Measurements from ENCODE around the gene ANKS1A. TPM values are rescaled to one million over a fixed set of nuclear protein-coding genes. Genes with fewer than 3 reads are reported as not detected.

Gene ANKS1A
- polyA plus RNA-seq, 1 of the 3 experiments (the other 2 are of a cell fraction): 7.6 TPM

DNA sequence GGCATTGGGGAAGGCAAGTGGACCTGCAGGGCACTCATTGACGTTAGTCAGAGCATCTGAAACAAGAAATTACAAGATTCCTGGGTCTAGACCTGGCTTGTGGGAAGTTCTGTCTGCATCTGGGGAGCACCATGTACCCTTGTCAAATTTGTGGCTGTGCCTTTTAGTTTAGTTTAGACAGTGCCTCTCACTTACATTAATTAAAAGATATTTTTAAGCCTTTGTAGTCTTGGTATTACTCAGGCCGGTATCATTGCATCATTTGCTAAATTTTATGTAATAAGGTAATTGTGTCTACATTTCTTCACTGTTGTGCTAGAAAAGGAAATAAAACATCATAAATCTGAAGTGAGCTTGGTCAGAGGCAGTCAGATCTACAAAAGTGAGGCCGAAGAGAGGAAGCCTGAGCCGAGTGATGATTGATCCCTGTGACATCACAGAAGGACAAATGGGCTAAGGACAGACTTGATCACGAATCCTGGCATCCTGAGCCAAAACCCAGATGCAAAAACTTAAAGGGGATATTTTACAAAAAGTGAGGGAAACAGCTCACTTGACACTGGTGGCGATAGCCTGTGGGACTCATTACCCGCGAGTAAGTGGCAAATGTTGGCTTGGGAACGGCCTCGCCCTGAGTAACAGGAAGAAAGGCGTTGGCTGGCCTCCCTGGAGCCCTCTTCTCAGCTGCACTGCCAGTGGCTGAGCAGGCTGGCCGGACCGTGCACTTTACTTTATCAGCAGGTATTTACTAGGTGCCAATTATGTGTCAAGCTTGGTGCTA is 145.5 kb downstream of the ANKS1A start:
- H3K4me2 ChIP-seq: no peak overlapping the region
- H3K9me3 ChIP-seq: no peaks in the 10 kb centered on the region
- H2AFZ ChIP-seq (ENCODE audit: low read depth): no peak overlapping the region
- H3F3A ChIP-seq (replicated peaks; ENCODE audit: insufficient read depth): no peaks in the 10 kb centered on the region
- H4K20me1 ChIP-seq (ENCODE audit: insufficient read depth): no peaks in the 10 kb centered on the region
- TF ChIP-seq YY1 (IDR thresholded peaks at IDR 0.05; ENCODE audit: low read depth) (no peak), PBX3 (IDR thresholded peaks at IDR 0.05) (no peak), TEAD4 (IDR thresholded peaks at IDR 0.05; ENCODE audit: borderline replicate concordance, insufficient read depth) (no peak), FOSL2 (IDR thresholded peaks at IDR 0.05; ENCODE audit: borderline replicate concordance, low read depth) (no peak), USF1 (IDR thresholded peaks at IDR 0.05; ENCODE audit: borderline replicate concordance, low read depth) (no peak), RFX5 (IDR thresholded peaks at IDR 0.05; ENCODE audit: low read length) (no peak)
- TF ChIP-seq, protein P1, sequence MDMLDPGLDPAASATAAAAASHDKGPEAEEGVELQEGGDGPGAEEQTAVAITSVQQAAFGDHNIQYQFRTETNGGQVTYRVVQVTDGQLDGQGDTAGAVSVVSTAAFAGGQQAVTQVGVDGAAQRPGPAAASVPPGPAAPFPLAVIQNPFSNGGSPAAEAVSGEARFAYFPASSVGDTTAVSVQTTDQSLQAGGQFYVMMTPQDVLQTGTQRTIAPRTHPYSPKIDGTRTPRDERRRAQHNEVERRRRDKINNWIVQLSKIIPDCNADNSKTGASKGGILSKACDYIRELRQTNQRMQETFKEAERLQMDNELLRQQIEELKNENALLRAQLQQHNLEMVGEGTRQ (IDR thresholded peaks at IDR 0.05; ENCODE audit: borderline replicate concordance, low read depth, low read length): no peak
- TF ChIP-seq, protein P2, sequence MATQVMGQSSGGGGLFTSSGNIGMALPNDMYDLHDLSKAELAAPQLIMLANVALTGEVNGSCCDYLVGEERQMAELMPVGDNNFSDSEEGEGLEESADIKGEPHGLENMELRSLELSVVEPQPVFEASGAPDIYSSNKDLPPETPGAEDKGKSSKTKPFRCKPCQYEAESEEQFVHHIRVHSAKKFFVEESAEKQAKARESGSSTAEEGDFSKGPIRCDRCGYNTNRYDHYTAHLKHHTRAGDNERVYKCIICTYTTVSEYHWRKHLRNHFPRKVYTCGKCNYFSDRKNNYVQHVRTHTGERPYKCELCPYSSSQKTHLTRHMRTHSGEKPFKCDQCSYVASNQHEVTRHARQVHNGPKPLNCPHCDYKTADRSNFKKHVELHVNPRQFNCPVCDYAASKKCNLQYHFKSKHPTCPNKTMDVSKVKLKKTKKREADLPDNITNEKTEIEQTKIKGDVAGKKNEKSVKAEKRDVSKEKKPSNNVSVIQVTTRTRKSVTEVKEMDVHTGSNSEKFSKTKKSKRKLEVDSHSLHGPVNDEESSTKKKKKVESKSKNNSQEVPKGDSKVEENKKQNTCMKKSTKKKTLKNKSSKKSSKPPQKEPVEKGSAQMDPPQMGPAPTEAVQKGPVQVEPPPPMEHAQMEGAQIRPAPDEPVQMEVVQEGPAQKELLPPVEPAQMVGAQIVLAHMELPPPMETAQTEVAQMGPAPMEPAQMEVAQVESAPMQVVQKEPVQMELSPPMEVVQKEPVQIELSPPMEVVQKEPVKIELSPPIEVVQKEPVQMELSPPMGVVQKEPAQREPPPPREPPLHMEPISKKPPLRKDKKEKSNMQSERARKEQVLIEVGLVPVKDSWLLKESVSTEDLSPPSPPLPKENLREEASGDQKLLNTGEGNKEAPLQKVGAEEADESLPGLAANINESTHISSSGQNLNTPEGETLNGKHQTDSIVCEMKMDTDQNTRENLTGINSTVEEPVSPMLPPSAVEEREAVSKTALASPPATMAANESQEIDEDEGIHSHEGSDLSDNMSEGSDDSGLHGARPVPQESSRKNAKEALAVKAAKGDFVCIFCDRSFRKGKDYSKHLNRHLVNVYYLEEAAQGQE (IDR thresholded peaks at IDR 0.05; ENCODE audit: low read depth, low read length): no peak
- H3K4me3 ChIP-seq (ENCODE audit: low read depth in 2 of 2, low read length in 1 of 2): no peak overlapping the region
- H3K27ac ChIP-seq (ENCODE audit: low read depth in 2 of 2, low read length in 1 of 2): no peak overlapping the region
- DNase-seq: no peak
- ChIA-PET POLR2A (no interaction called here), CTCF (interaction anchor here (1.1 to 2.0 kb wide), 3 partner anchors 11 to 206 kb away, joined by 3 to 6 read pairs (median 3); no protein-coding TSS in a partner anchor)
- WGBS (ENCODE audit: low lambda C conversion rate): 95% methylated on average over 13 of the region's 13 CpGs
- no peak overlapping the region for H3K9ac ChIP-seq
- H3K4me1 ChIP-seq (ENCODE audit: control insufficient read depth in 1 of 2, insufficient read depth in 2 of 2, low read depth in 1 of 2, low read length in 1 of 2): peaks cover 0 to 15% of the 10 kb centered on the region in 2 experiments; a peak in 1 of 4 replicates
- H3K9me2 ChIP-seq: no peaks in the 10 kb centered on the region
- H3K79me2 ChIP-seq (ENCODE audit: insufficient read depth): no peaks in the 10 kb centered on the region
- no peaks in the 10 kb centered on the region for H3K27me3 ChIP-seq (ENCODE audit: insufficient read depth)
- H3K36me3 ChIP-seq (replicated peaks in 1 of 2; ENCODE audit: control insufficient read depth in 1 of 2, insufficient read depth in 2 of 2, low read length in 1 of 2): peaks cover 0 to 2% of the 10 kb centered on the region in 2 experiments
